A549 (cell line): ENCODE measurements around the gene NTSR1.

Experiments
- BHLHE40 ChIP-seq: IDR thresholded peaks from 2 replicates; pipeline ENCODE4 v1.6.1; 2012; ENCODE audit warnings: low read depth, low read length, inconsistent platforms
- CBX2 ChIP-seq: fragments of 200-600 bp; sonication (generic); IDR thresholded peaks from 2 replicates; pipeline ENCODE4 v1.6.1; 2016; ENCODE audit warnings: low read depth, mild to moderate bottlenecking, borderline replicate concordance
- CEBPB ChIP-seq, 2 experiments: fragments of >200 bp in 1 of 2; sonication (Bioruptor Twin) in 1 of 2; formaldehyde crosslinking in 1 of 2; IDR thresholded peaks; 2 replicates each; pipeline ENCODE4 v1.6.1; 2012 to 2016
- HOXA7 ChIP-seq: fragments of 250-450 bp; sonication (Bioruptor Pico); IDR thresholded peaks from 2 replicates; pipeline ENCODE4 v1.5.0; 2020; ENCODE audit warnings: mild to moderate bottlenecking, moderate library complexity
- MYC ChIP-seq: IDR thresholded peaks from 2 replicates; pipeline ENCODE4 v1.6.1; 2012; ENCODE audit warnings: mild to moderate bottlenecking, inconsistent platforms, low read length, improper control_type of control experiment, borderline replicate concordance
- POLR2A ChIP-seq: IDR thresholded peaks from 2 replicates; pipeline ENCODE4 v1.6.1; 2012; ENCODE audit warnings: mild to moderate bottlenecking, low read length
- RAD21 ChIP-seq, 2 experiments: fragments of >200 bp in 1 of 2; sonication (Bioruptor Twin) in 1 of 2; formaldehyde crosslinking in 1 of 2; IDR thresholded peaks in 1 of 2; conservative IDR thresholded peaks in 1 of 2; 2 replicates in 1 of 2; 3 replicates in 1 of 2; pipeline ENCODE4 v1.6.1; 2012 to 2018; ENCODE audit warnings: inconsistent platforms in 1 of 2
- SREBF2 ChIP-seq: fragments of 450-650 bp; IDR thresholded peaks from 2 replicates; pipeline ENCODE4 v1.6.1; 2014; ENCODE audit warnings: mild to moderate bottlenecking, moderate library complexity
- TF ChIP-seq, protein P1 (sequence below): fragments of >200 bp; sonication (Bioruptor Twin); formaldehyde crosslinking; IDR thresholded peaks from 3 replicates; pipeline ENCODE4 v1.5.1; 2016
- TF ChIP-seq, protein P2 (sequence below): IDR thresholded peaks from 2 replicates; pipeline ENCODE4 v1.6.1; 2012; ENCODE audit warnings: low read depth, borderline replicate concordance

- TF ChIP-seq MYC: no peak
- TF ChIP-seq, protein P1, sequence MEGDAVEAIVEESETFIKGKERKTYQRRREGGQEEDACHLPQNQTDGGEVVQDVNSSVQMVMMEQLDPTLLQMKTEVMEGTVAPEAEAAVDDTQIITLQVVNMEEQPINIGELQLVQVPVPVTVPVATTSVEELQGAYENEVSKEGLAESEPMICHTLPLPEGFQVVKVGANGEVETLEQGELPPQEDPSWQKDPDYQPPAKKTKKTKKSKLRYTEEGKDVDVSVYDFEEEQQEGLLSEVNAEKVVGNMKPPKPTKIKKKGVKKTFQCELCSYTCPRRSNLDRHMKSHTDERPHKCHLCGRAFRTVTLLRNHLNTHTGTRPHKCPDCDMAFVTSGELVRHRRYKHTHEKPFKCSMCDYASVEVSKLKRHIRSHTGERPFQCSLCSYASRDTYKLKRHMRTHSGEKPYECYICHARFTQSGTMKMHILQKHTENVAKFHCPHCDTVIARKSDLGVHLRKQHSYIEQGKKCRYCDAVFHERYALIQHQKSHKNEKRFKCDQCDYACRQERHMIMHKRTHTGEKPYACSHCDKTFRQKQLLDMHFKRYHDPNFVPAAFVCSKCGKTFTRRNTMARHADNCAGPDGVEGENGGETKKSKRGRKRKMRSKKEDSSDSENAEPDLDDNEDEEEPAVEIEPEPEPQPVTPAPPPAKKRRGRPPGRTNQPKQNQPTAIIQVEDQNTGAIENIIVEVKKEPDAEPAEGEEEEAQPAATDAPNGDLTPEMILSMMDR: no peak
- TF ChIP-seq SREBF2: no peak
- TF ChIP-seq CEBPB (IDR thresholded peaks at IDR 0.05): no peak
- TF ChIP-seq BHLHE40: no peak
- TF ChIP-seq CBX2: no peak
- no peak for TF ChIP-seq HOXA7 (CRISPR knock-in tag)
- TF ChIP-seq RAD21 (conservative IDR thresholded peaks at IDR 0.05 in 1 of 2, IDR thresholded peaks at IDR 0.05 in 1 of 2): no peak
- no peak for TF ChIP-seq POLR2A
- TF ChIP-seq, protein P2, sequence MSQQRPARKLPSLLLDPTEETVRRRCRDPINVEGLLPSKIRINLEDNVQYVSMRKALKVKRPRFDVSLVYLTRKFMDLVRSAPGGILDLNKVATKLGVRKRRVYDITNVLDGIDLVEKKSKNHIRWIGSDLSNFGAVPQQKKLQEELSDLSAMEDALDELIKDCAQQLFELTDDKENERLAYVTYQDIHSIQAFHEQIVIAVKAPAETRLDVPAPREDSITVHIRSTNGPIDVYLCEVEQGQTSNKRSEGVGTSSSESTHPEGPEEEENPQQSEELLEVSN: no peak
Measured at GRCh38 chr20:62710221-62710885, 1.7 kb downstream of the NTSR1 start.
